Muscle layer of colon (tissue), 2 donors: ENCODE data around the gene KCNQ1.

ENCODE experiments used
- H3K27ac ChIP-seq: one replicate; pipeline ENCODE4 v1.7.0; 2013; ENCODE audit warnings: low read depth, mild to moderate bottlenecking, low read length, moderate library complexity
- H3K27me3 ChIP-seq, 2 donors: one replicate each; pipeline ENCODE4 v1.7.0; 2013; ENCODE audit warnings: low read length in 2 of 2, mild to moderate bottlenecking in 2 of 2; ENCODE audit not compliant: insufficient read depth in 2 of 2, control insufficient read depth in 1 of 2
- H3K36me3 ChIP-seq: one replicate; pipeline ENCODE4 v1.7.0; 2013; ENCODE audit warnings: mild to moderate bottlenecking, low read length; ENCODE audit not compliant: insufficient read depth
- H3K4me1 ChIP-seq: one replicate; pipeline ENCODE4 v1.7.0; 2013; ENCODE audit warnings: mild to moderate bottlenecking, low read length; ENCODE audit not compliant: insufficient read depth
- H3K4me3 ChIP-seq, 2 donors: one replicate each; pipeline ENCODE4 v1.7.0; 2013; ENCODE audit warnings: low read length in 2 of 2, low read depth in 1 of 2, mild to moderate bottlenecking in 1 of 2, moderate library complexity in 1 of 2
- H3K9ac ChIP-seq: one replicate; pipeline ENCODE4 v1.7.0; 2013; ENCODE audit warnings: low read length
- H3K9me3 ChIP-seq: one replicate; pipeline ENCODE4 v1.7.0; 2013; ENCODE audit warnings: mild to moderate bottlenecking, low read length
- donor health status: abdominal sarcoma.
- donor health status: Adenocarcinoma of cecum.

Gene KCNQ1

DNA sequence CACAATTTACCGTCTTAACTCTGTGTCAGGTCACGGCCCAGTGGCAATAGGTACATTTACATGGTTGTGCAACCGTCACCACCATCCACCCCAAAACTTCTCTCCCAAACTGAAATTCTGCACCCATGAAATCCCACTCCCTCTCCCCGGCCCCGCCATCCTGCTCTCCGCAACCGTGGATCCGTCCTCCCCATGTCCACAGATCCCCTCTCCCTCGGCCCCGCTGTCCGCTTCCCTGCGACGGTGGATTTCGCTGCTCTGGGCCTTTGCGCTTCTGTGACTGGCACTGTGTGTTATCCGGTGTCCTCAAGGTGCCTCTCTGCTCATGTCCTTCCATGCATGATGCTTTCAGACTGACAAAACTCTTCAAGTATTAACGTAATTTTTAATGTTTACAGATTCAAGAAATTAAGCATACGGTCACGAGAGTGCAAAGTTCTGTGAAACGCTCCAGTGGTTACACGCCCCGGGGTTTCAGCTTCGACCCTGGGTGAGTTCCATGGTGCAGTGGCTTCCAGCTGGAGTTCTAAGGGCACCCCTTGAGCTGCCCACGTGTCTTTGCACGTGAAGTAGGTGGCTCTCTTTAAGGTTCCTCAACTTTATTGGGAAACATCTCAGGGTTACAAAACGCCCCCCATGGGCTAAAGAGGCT, 76.4 kb downstream of the KCNQ1 start:
- Histone ChIP-seq H3K4me1 (no peaks in the 10 kb centered on the region), H3K9ac (no peak overlapping the region), H3K9me3 (no peaks in the 10 kb centered on the region), H3K4me3 (no peak overlapping the region), H3K36me3 (no peaks in the 10 kb centered on the region), H3K27me3 (peaks cover 0 to 8% of the 10 kb centered on the region in 2 donors), H3K27ac (no peak overlapping the region)

DNA sequence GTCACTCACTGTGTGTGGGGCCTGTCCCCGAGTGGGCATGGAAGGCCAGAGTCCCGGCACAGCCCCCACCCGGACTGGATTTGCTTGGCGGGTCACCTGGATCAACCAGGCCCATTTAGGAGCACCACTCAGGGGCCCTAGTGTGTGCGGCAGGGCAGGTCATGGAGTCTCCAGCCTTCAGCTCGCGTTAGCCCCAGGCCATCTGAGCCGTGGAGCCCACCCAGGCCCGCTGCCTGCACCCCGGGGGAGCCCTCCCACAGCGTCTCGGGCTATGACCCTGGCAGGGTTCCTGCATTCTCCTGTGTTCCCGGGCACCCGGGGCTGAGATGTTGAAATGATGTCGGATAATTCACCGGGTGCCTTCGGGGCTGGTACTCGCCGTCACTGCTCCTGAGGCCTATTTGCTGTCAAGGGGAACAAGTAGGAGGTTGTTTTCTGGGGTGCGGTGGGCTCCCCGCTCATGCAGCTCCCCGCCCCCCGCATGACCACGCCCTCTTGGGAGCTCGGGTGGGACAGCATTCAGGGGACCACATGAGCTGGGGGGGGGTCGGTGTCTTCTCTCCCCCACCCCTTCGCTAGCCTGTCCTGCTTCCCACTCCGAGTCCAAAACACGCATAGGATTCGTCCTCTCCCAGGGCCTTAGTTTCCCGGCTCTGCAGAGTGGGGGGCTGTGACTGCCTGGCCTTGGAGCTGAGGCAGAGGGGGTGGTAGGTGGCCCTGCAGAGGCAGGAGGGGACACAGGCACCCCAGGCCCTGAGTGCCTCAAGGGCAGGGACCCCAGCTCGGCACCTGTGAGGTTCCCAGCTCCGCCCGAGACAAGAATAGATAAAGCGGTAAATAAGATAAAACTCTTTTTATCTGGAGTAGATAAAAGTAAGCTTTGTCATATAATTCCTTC, 77.2 kb downstream of the KCNQ1 start:
- H3K4me1 ChIP-seq = no peaks in the 10 kb centered on the region
- no peak overlapping the region for H3K9ac ChIP-seq
- H3K36me3 ChIP-seq = no peaks in the 10 kb centered on the region
- no peaks in the 10 kb centered on the region for H3K9me3 ChIP-seq
- H3K27me3 ChIP-seq = peaks cover 0 to 7% of the 10 kb centered on the region in 2 donors
- no peak overlapping the region for H3K4me3 ChIP-seq
- no peak overlapping the region for H3K27ac ChIP-seq

DNA sequence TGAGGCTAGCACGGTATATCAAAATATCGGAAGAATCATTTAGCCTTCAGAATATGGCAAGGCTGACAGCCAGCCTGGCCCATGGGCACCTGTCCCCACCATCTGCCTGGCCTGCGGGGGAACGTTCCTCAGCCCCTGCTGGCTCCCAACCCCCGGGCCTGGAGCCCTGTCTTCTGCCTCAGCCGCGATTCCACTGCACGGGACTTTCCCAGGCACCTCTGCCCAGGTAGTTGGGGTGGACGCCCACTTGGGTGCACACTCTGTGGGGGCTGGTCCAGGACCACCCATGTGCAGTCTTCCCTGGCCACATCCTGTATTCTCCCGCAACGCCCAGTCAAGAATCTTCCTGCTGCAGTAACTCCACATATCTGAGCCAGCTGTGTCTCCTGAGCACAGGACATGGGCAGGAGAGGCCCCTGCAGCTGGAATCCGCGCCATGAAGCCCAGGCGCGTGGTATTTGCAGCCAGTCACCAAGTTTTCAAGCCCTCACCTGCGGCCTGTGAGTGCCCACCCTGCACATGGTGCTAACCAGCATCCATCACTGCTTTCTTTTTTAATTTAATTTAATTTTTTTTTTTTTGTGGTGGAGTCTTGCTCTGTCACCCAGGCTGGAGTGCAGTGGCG, 77.9 kb downstream of the KCNQ1 start:
- H3K27me3 ChIP-seq = peaks cover 0 to 5% of the 10 kb centered on the region in 2 donors
- no peaks in the 10 kb centered on the region for H3K36me3 ChIP-seq
- H3K4me1 ChIP-seq = no peaks in the 10 kb centered on the region

DNA sequence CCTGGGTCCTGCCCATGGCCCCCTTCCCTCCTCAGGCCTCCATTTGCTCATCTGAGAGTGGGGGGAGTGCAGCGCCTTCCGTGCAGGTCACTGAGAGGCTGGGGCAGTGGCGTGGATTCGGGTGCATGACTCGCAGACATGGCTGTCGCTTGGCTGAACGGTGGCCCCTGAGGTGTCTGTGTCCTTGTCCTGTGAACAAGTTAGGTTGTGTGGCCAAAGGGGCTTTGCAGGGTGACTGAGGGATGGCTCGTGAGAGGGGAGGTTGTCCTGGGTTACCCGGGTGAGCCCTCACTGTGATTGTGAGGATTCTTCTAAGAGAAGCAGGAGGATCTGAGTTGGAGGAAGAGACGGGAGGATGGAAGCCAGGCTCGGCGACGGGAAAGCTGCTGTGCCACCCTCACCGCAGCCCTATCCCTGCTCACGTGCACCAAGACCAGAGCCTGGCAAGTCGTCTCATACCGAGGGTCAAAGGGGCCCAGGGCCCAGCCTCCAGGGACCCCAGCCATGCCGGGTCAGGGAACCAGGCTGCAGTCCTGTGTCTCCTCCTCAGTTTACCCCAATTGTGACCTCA, 79.1 kb downstream of the KCNQ1 start:
- no peak overlapping the region for H3K27ac ChIP-seq
- H3K36me3 ChIP-seq = no peaks in the 10 kb centered on the region
- peaks cover 0 to 5% of the 10 kb centered on the region in 2 donors for H3K27me3 ChIP-seq
- H3K9ac ChIP-seq = no peak overlapping the region
- no peak overlapping the region for H3K4me3 ChIP-seq
- no peaks in the 10 kb centered on the region for H3K4me1 ChIP-seq
- no peaks in the 10 kb centered on the region for H3K9me3 ChIP-seq

More for the DNA sequence above, 77.9 kb downstream of the KCNQ1 start:
- no peak overlapping the region for H3K9ac ChIP-seq
- no peaks in the 10 kb centered on the region for H3K9me3 ChIP-seq
- H3K4me3 ChIP-seq = no peak overlapping the region
- no peak overlapping the region for H3K27ac ChIP-seq

DNA sequence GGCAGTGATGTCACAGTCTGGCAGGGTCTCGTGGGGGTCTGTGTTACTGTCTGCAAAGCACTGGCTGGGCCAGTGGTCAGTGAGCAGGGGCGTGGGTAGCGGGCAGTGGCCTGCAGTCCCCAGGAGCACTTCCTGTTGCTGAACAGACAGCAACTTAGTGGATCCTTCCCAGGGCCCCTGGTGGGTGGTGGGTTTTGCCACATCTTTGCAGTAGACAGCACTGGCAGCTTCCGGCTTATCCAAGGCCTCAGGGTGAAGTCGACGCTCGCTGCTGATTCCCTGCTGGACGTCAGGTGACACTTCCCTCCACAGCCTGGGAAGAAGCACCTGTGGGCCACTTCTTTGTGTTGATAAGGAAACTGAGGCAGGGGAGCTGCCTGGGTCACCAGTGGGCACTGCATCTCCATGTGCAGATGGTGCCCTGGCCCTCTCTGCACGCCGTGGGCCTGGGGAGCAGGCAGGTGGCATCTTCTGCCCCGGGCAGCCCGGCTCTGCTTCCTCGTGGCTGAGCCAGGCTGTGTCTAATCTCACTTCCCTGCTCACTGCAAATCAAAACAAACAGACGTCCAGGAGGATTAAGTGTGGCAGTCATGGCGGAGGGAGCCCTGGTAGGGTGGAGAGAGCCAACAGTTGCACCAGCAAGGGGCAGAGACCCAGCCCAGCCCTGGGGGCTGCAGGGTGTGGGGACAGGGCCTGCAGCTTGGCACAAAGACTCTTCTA, 79.8 kb downstream of the KCNQ1 start:
- Histone ChIP-seq H3K27me3 (peaks cover 0 to 5% of the 10 kb centered on the region in 2 donors), H3K4me1 (no peaks in the 10 kb centered on the region), H3K36me3 (no peaks in the 10 kb centered on the region), H3K4me3 (no peak overlapping the region), H3K9ac (no peak overlapping the region), H3K27ac (no peak overlapping the region), H3K9me3 (no peaks in the 10 kb centered on the region)

DNA sequence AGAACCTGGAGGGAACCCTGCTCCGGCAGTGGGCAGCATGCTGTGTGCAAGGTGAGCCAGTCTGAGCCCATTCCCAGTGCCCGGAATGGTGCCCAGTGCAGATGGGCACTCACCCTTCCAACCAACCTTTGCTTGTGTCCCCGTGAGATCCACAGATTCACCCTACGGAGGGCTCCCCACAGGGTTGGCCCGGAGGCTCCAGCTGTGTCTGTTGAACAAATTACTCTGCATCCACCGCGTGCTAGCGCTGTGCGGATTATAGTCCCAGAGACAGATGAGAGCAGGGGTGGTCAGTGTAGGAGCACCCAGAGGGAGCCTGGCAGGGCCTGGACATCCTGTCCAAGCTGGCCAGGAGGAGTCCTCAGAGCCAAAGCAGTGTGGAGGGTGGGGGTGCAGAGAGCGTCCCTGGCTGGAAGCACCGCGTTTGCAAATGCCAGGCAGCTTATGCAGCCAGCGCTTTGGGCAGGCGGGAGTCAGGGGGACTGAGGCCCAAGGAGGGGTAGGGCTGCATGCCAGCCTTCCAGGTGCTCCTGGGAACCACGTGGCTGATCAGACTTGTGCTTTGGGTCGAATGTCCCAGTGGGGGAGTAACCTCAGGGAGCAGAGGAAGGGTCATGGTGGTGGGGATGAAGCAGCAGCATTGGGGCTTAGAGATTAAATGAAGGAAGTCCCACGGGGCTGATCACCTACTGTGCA, 80.5 kb downstream of the KCNQ1 start:
- peaks cover 0 to 5% of the 10 kb centered on the region in 2 donors for H3K27me3 ChIP-seq
- H3K4me1 ChIP-seq = no peaks in the 10 kb centered on the region
- H3K9me3 ChIP-seq = no peaks in the 10 kb centered on the region
- H3K27ac ChIP-seq = no peak overlapping the region
- no peak overlapping the region for H3K9ac ChIP-seq
- H3K36me3 ChIP-seq = no peaks in the 10 kb centered on the region
- H3K4me3 ChIP-seq = no peak overlapping the region

DNA sequence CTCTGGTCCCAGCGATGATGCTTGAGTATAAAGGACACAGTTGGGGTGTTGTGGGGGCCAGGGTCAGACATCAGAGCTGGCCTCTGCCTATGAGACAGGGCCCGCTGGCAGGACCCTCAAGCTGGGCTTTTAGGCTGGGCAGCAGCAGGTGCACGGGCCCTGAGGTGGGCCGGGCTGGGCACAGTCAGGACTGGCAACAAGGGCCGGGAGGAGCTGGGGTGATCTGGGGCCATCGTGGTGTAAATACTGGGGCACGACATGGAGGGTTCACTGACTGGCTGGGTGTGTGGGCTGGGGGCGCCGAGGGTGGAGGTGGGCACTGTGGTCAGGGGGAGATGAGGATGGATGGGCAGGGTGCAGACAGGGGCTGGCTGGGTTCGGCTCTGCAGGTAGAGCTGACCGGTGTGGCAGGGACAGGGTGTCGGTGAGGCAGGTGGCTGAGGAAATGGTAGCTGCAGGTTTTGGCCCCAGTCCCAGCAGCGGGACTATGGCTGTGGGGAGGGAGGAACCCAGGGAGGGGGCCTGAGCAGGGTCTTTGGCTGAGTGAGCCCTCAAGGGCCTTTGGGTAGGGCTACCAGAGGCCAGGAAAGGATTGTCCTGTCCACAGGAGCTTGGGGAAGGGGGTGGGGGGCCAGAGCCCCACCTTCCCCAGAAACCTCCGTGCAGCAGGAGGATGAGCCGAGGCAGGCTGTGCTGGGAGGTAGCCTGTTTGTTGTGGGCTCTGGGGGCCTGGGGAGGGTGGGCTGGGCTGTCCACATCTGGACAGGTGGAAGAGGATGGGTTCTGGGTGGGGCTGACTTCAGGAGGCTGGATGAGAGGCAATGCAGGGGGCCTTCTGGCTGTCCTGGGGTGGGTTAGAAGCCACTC, 81.4 kb downstream of the KCNQ1 start:
- Histone ChIP-seq H3K9ac (no peak overlapping the region), H3K27me3 (peaks cover 0 to 5% of the 10 kb centered on the region in 2 donors), H3K9me3 (no peaks in the 10 kb centered on the region), H3K4me1 (no peaks in the 10 kb centered on the region), H3K27ac (no peak overlapping the region), H3K4me3 (no peak overlapping the region), H3K36me3 (no peaks in the 10 kb centered on the region)

DNA sequence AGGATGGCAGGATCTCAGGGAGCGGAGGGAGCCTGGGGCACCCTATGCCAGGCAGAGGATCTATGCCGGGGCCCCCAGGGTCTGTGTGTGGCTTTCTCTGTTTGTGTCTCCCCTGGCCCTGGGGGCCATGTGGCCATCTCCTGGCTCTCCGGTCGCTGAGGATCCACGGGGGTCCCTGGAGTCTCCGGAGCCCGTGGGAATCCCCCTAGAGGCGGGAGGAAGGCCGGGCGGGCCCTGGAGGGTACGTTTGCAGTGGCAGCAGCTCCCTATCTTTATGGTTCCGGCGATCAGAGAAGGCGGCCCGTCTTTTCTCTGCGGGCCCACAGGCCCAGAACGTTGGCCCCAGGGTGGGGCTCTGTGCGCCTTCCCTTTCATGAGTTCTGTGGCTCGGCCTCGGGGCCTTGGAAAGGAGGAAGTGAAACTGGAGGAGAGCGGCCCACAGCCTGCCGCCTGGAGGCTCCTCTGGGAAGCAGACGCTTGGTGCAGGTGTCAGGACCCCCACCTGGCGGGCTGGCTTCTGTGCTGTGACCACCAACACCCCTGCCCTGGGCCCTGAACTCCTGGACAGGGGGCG, 82.1 kb downstream of the KCNQ1 start:
- Histone ChIP-seq H3K27ac (no peak overlapping the region), H3K36me3 (no peaks in the 10 kb centered on the region), H3K9ac (no peak overlapping the region), H3K9me3 (no peaks in the 10 kb centered on the region), H3K4me3 (no peak overlapping the region), H3K4me1 (no peaks in the 10 kb centered on the region), H3K27me3 (peaks cover 0 to 5% of the 10 kb centered on the region in 2 donors)

DNA sequence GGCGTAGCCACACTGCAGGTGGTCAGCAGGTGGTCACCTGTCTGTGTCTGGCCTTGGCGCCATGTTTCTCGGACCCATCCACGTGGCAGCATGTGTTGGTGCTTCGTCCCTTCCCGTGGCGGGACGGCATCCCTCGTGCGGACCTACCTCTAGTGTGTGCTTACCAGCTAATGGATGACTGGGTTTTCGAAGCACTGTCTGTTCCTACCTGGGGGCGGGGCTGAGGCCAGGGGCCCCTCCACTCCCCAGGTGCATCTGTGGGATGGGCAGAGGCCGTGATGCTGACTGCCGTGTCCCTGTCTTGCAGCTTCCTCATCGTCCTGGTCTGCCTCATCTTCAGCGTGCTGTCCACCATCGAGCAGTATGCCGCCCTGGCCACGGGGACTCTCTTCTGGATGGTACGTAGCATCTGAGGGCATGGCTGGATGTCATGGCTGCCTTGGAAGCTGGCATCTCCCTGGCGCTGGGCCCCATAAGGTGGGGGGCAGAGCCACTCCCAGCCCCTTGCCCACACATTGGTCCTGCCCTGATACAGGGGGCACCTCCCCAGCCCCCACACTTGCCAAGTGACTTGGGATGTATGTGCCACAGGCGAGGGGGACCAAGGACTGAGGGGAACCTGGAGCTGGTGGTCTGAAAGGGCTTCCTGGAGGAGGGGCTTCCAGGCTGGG, 82.9 kb downstream of the KCNQ1 start:
- Histone ChIP-seq H3K27ac (no peak overlapping the region), H3K4me3 (no peak overlapping the region), H3K9ac (no peak overlapping the region), H3K36me3 (no peaks in the 10 kb centered on the region), H3K9me3 (no peaks in the 10 kb centered on the region), H3K27me3 (peaks cover 0 to 5% of the 10 kb centered on the region in 2 donors), H3K4me1 (no peaks in the 10 kb centered on the region)
